HG02852 (cell line): ENCODE results near the gene PPP2R5C.

ENCODE experiments used
- ATAC-seq: cut with Tn5 transposase; IDR thresholded peaks from one replicate; pipeline ENCODE4 v1.9.1; 2021; ENCODE audit warnings: mild to moderate bottlenecking, moderate library complexity; ENCODE audit not compliant: unreplicated experiment

PPP2R5C gene

DNA sequence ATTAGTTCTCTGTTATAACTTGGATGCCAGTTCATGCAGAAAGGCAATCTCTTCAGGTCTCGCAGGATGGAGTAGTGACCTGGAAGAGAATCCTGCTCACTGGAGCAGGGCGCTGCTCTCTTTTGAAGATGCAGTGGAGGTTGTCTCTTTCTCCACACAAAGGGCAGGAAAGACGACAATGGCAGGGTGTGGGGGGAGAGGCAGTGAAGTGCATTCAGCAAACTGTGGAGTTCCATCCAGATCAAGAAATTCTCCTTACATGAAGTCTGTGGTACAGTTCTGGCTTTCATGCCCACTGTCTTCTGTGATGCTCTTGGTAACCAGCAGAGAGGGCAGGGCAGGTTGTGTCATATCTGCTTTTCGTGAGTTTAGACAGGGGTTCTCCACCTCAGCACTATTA lies 6.6 kb upstream of the PPP2R5C start:
- no peak for ATAC-seq

- ATAC-seq, result no peak
These were observed 5.8 kb upstream of the PPP2R5C start for GRCh38 chr14:101755591-101756324.

DNA sequence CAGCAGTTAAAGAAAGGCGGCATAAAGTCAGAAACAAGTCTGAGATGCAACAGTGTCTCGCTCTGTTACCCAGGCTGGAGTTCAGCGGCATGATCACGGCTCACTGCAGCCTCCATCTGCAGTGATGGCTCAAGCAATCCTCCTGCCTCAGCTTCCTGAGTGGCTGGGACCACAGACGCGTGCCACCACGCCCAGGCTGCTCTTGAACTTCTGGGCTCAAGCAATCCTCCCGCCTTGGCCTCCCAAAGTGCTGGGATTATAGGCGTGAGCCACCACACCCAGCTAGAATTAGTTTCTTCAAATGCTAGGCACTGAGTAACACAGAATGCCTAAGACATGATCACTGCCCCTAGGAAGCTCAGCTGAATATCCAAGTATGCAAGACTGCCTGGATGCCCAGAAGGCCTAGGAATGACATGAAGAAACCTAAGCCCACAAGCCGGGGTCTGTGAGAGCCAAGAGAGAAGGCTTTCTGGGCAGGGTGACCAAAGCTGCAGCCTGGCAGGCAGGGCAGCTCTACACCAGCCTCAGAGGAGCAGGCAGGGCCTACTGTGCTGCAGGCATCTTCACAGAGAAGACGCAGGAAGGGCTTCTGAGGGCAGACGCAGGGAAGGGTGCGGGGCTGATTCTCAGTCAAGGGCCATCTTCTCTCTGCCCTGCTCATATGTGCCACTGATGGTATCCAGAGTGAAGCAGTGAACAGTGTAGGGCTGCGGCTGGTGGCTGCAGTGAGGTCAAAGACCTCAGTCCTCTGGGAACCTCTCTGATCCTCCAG lies 4.3 kb upstream of the PPP2R5C start:
- ATAC-seq, result no peak

DNA sequence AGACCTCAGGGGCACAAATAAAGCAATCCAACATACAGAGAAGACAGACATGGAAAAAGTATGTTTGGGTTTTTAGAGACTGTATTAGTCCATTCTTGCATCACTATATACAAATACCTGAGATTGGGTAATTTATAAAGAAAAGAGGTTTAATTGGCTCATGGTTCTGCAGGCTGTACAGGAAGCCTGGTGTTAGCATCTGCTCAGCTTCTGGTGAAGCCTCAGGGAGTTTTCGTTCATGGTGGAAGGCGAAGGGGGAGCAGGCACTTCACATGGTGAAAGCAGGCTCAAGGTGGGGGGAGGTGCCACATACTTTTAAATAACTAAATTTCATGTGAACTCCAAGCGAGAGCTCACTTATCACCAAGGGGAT lies 3.7 kb upstream of the PPP2R5C start:
- no peak for ATAC-seq

- ATAC-seq, result no peak
These were observed 2.5 kb upstream of the PPP2R5C start for GRCh38 chr14:101758913-101759593.

- peak; percentile 53 for ATAC-seq
These were observed 1.1 kb upstream of the PPP2R5C start for GRCh38 chr14:101760138-101761011.

GRCh38 chr14:101761881-101762529 lies 496 bp downstream of the PPP2R5C start:
- ATAC-seq, result peak; percentile 21

DNA sequence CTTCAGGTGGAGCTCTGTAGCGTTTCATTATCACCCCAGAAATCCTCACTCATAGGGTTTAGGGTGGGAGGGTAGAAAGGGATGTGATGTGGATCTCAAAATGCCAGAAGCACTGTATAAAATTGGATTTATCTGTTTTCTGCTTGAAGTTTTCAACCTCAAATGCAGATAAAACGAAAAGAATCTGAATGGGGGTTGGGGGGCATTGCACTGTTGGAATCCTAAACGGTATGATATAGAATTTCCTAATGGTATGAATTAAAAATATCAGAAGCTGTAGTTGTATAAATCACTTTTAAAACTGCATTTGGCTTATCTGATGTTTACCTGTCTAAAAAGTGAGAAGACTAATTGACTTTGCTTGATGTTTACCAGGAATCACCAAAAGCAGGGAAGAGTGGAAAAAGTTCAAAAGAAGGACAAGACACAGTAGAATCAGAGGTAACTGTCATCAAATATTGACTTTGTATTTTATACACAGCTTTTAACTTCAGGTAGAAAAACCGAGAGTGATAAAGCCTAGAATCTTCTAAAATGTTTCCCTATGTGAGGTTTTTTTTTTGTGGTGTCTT lies 1.1 kb downstream of the PPP2R5C start:
- no peak for ATAC-seq

DNA sequence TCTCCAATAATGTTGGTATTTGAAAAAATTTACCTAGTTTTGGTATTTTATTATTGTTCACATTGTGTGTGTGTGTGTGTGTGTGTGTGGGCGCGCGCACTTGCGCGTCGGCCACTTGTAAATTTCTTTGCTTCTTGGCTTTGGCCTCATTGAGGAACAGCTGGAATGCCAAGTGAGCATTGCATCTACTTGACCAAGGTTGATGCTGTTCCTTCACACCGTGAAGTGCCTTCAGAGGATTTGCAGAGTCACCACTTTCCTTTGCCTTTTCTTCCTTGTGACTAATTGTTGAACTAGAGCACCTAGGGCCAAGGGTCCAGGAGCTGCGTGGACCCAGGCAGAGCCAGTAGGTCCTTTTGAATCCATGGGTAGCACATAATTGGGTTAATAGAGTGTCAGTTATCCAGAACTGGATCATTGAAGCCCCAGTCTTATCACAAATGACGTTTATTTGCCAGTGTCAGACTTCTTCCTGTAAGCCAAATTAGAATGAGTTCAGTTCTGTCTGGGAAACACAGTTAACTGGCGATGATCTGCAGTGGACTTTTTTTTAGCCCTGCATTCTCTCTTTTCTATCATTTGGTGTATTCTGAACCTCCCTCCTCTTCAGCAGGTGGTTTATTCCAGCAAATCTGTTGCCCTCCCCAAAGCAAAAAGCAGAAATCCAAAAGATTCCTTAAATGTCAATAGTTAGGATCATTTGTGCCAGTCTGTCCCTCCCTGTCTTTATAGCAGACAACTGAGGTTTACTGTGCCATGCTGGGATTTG lies 2.6 kb downstream of the PPP2R5C start:
- ATAC-seq, result no peak

DNA sequence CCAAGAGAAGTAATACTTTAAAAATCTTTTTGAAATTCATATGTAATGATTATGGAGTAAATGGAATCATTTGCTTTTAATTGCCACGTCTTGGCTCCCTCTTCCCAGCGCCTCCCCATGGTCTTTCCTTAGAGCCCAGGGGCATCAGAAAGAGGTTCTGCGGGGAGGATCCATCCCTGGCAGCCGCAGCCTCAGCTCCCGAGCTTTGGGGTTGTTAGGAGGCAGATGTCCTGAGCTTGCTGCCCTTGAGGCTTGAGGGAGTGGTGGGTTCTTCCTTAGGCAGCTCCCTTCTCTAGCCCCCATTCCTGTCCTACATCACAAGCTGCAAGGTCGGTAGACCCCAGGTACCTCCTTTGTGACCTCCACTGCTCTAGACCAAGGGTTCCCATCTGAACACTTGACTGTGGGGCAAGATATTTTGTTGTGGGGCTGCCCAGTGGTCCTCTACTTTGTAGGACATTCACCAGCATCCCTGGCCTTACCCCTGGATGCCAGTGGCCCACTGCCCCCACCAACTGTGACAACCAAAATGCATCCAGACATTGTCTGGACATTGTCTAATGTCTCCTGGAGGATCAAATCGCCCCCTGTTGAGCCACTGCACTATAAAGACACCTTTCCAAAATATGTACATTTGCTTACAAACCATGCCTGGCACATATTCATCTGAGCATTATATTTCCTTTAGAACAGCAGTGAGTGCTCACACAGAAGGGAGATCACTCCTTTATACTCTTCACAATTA lies 6.3 kb downstream of the PPP2R5C start:
- no peak for ATAC-seq

GRCh38 chr14:101770183-101770582 lies 8.7 kb downstream of the PPP2R5C start:
- ATAC-seq, result no peak

GRCh38 chr14:101772770-101773169 lies 11.3 kb downstream of the PPP2R5C start:
- no peak for ATAC-seq

DNA sequence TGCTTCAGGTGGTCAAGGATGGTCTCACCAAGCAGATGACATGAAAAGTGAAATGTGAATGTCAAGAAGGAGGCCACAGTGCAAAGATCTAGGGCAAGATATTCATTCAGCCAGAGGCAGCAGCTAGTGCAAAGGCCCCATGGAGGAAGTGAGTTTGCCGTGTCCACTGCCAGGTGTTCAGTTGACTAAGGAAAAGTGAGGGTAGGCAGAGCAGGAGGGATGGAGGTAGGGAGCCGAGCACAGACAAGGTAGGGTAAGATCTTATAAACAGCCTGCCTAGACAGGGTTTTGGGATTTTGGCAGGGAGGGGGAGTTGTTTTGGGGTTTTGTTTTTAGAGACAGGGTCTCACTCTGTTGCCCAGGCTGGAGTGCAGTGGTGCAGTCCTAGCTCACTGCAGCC lies 11.9 kb downstream of the PPP2R5C start:
- no peak for ATAC-seq

DNA sequence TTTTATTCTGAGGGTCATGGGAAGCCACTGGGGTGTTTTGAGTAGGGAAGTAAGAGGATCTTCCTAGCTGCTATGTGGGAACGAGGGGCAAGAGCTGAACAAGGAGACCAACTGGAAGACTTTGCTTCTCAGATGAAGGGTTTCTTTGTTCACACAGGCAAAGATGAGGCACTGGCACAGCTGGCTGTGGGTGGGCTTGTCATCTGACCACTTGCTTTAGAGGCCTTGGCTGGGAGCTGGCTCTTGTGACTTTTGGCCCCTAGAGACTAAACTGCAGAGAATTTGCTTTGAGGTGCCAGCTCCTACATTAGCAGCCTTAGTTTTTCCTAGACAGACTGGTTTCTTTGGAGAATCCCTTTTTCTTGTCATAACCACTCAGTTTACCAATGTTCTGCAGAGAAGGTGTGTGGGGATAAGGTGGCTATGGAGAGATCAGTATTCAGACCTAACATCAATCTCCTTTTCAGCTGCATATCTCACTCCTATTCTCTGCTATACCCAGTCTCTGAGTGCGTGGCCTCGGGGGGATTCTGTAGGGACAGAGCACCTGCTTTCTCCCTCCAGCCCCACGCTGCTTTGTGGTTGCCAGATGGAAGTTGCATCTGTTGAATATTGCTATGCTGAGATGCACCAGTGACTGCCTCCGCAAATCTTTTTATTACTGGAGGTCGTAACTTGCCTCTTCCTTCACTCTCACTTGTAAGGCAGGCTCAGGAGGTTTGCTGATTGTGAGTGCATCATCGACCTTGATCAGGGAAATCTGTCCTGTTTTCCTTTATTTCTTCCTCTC lies 12.7 kb downstream of the PPP2R5C start:
- ATAC-seq, result no peak

DNA sequence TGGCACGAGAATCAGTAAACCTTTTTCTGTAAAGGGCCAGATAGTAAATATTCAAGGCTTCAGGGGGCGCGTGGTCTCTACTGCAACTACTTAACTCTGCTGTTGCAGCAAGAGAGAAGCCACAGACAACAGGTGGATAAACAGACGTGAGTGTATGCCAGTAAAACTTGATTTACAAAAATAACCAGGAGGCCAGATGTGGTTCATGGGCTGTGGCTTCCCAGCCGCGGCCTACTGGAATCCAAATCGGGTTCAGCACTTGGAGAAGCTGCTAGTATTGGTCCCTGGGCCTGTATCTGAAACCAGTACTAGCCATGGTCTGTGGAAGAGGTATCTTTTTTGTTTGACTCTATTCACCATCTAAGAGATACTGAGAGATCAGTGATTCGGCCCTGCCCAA lies 13.3 kb downstream of the PPP2R5C start:
- no peak for ATAC-seq

DNA sequence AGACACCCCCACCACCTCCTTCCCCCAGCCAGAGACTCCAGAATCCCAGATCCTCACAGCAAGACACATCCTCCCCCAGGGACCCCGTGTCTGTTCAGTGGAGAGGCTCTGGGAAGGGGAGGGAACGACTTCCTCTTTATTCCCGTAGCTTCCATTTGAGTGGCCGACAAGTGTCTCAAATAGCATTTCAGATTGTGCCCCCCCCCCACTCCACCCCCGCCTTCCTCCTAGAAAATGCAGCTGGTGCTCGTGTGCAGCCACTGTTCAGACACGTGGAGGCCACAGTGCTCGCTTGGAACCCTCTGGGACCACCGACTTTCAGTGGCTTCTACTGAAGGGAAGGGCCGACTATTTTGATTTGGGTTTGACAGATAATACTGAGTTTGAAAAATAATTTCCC lies 14.3 kb downstream of the PPP2R5C start:
- no peak for ATAC-seq

DNA sequence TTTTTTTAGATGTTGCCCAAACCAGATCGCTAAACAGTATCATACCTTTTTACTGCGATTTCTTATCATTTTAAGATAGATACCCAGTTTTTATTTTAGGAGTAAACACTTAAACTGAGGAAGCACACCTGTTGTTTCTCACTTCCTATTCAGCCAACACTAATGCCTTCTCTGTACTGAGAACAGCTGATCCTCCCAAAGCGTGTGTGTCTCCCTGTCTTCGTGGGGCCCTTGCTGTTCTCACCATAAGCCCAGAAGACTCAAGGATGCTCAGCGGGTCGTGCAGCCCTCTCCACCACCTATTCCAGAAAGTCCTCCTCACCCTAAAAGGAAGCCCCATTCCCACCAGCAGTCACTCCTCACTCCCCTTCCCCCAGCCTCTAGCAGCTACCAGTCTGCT lies 14.8 kb downstream of the PPP2R5C start:
- ATAC-seq, result peak; percentile 60

GRCh38 chr14:101780390-101780789 lies 18.9 kb downstream of the PPP2R5C start:
- ATAC-seq, result no peak
